HG03521 (cell line): ENCODE data around the gene SRP68.
"Not testable (repeated sequence)": the region's sequence is repeated elsewhere in the genome, so short reads cannot be mapped to it uniquely, and the experiment has no call there.

Source experiments
- ATAC-seq: cut with Tn5 transposase; IDR thresholded peaks from one replicate; pipeline ENCODE4 v1.9.1; 2021; ENCODE audit warnings: mild to moderate bottlenecking, moderate library complexity; ENCODE audit not compliant: unreplicated experiment

SRP68 gene

GRCh38 chr17:76048025-76048605 lies 24.2 kb downstream of the SRP68 start:
- no peak for ATAC-seq

GRCh38 chr17:76046064-76046463 lies 26.3 kb downstream of the SRP68 start:
- no peak for ATAC-seq

- not testable (repeated sequence) for ATAC-seq
Measured at GRCh38 chr17:76044475-76045007, 27.8 kb downstream of the SRP68 start.

GRCh38 chr17:76042868-76043267 lies 29.4 kb downstream of the SRP68 start:
- ATAC-seq, result not testable (repeated sequence)

GRCh38 chr17:76040376-76040775 lies 31.9 kb downstream of the SRP68 start:
- no peak for ATAC-seq

GRCh38 chr17:76039121-76039520 lies 33.2 kb downstream of the SRP68 start:
- ATAC-seq, result no peak

GRCh38 chr17:76038050-76038449 lies 34.3 kb downstream of the SRP68 start:
- ATAC-seq, result no peak

- no peak for ATAC-seq
Measured at GRCh38 chr17:76036497-76037261, 35.6 kb downstream of the SRP68 start.

- no peak for ATAC-seq
Measured at GRCh38 chr17:76034428-76035350, 37.6 kb downstream of the SRP68 start.

GRCh38 chr17:76033139-76033538 lies 39.2 kb downstream of the SRP68 start:
- ATAC-seq, result no peak

- ATAC-seq, result no peak
Measured at GRCh38 chr17:76032780-76033108, 39.6 kb downstream of the SRP68 start.

- no peak for ATAC-seq
Measured at GRCh38 chr17:76032073-76032779, 40.1 kb downstream of the SRP68 start.

GRCh38 chr17:76027159-76027839 lies 45.0 kb downstream of the SRP68 start, which contains the start of gene EVPL:
Gene EVPL (minus strand): TSS chr17:76027306. CDS start chr17:76027198, 108 bp downstream.
- ATAC-seq, result no peak

GRCh38 chr17:76026714-76027158 lies 45.6 kb downstream of the SRP68 start:
- ATAC-seq, result no peak

- no peak for ATAC-seq
Measured at GRCh38 chr17:76025294-76025693, 47.0 kb downstream of the SRP68 start.

- ATAC-seq, result no peak
Measured at GRCh38 chr17:76024353-76024752, 48.0 kb downstream of the SRP68 start.

GRCh38 chr17:76023900-76024237 lies 48.4 kb downstream of the SRP68 start:
- ATAC-seq, result no peak

GRCh38 chr17:76022973-76023899 lies 49.1 kb downstream of the SRP68 start:
- ATAC-seq, result no peak

GRCh38 chr17:76022285-76022684 lies 50.0 kb downstream of the SRP68 start:
- no peak for ATAC-seq
